ENCODE data around the gene PANK2.

GRCh38 chr20:3937618-3938017 lies 48.4 kb downstream of the PANK2 start:
- TF ChIP-seq CTCF (IDR thresholded peaks at IDR 0.05) (no peak), POLR2A (IDR thresholded peaks at IDR 0.05) (no peak)

Measured in testis (tissue), 2 donors.